ENCODE results near the gene PPM1E.
"Not testable (repeated sequence)": the region's sequence is repeated elsewhere in the genome, so short reads cannot be mapped to it uniquely, and the experiment has no call there.

The PPM1E gene

GRCh38 chr17:58840820-58841612 lies 85.4 kb downstream of the PPM1E start:
- no peak for DNase-seq (ENCODE audit: low read depth, low spot score)

- DNase-seq (ENCODE audit: low read depth, low spot score), result not testable (repeated sequence)
Measured at GRCh38 chr17:58846413-58846812, 90.8 kb downstream of the PPM1E start.

GRCh38 chr17:58850106-58850505 lies 94.5 kb downstream of the PPM1E start:
- DNase-seq (ENCODE audit: low read depth, low spot score), result not testable (repeated sequence)

- DNase-seq (ENCODE audit: low read depth, low spot score), result no peak
Measured at GRCh38 chr17:58865301-58865700, 109.6 kb downstream of the PPM1E start.

DNA sequence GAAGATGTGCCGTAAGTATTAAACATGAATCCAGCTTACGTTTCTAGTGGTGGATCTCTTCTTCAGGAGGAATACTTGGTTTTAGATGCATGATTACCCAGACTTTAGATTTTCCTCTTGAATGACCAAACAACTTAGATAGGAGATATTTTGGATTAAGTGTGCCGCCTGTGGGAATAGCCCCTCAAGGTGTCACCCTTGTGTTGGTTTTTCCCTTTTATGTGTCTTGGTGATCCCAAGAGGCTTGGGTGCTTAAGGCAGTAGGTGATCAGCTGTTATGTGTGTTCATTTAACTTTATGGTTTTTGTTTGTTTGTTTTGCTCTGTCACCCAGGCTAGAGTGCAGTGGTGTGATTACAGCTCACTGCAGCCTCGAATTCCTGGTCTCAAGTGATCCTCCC lies 115.1 kb downstream of the PPM1E start:
- no peak for DNase-seq (ENCODE audit: low read depth, low spot score)

GRCh38 chr17:58873926-58874325 lies 118.3 kb downstream of the PPM1E start:
- DNase-seq (ENCODE audit: low read depth, low spot score), result no peak

GRCh38 chr17:58875261-58875660 lies 119.6 kb downstream of the PPM1E start:
- DNase-seq (ENCODE audit: low read depth, low spot score), result no peak

DNA sequence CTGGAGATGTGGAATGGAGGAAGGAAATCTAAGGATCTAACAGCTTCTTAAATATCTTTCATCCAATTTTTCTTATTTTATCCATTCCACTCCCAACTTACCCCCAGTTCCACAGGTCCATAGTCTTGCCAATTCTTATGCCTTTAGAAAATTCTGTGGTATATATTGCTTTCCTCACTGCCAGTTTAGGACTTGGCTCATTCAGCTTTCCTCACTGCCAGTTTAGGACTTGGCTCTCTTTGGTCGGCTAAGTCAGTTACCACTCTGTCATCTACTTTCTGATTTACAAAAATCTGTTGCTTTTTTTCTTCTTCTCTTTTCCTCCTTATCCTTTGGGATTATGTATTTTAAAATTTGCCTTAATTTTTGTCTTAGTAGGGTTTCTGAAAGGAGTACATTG lies 128.5 kb downstream of the PPM1E start:
- DNase-seq (ENCODE audit: low read depth, low spot score), result no peak

DNA sequence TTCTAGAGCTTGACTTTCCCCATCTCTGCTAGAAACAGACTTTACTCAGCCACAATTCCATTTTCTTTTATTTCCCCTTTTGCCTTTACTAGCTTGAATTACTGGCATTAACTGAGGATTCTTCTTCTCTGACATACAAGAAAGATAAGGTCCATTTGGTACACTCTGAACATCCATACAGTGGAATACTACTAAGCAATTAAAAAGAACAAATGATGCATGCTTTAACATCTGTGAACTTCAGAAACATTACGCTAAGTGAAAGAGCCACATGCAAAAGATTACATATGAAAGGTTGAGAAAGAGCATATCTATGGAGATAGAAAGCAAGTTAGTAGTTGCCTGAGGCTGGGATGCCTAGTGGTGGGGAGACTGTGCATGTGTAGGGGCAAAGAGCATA lies 130.9 kb downstream of the PPM1E start:
- DNase-seq (ENCODE audit: low read depth, low spot score), result no peak

DNA sequence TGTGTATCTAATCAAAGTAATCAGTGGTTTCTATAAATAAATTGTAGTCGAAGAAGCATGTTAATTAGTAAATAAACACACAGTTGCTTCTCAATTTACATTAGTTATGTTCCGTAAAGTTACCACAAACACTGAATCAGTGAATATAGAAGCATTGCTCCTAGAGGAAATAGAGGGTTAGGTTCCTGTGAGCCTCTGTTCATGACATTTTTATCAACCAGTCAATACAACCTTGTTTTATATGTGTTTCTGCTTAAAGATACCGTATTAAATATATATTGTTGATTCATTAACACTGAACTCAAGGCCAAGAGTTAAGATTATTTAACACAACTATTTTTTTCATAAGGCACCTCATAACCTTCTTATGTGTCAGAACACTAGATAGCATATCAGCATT lies 134.3 kb downstream of the PPM1E start:
- no peak for DNase-seq (ENCODE audit: low read depth, low spot score)

DNA sequence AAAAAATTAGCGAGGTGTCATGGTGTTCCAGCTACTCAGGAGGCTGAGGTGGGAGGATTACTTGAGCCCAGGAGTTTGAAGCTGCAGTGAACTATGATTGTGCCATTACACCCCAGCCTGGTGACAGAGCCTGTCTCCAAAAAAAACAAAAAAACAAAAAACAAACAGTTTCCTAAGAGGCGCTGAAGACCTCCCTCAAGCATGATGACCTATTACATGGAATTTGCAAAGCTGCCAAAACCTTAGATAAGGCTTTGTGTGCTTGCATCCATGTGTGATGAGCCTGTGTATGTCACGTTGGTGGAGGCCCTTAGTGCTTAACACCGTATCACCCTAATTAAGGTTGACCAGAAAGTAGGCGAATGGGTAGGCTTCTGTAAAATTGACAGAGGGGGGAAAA lies 143.5 kb downstream of the PPM1E start:
- no peak for DNase-seq (ENCODE audit: low read depth, low spot score)

- no peak for DNase-seq (ENCODE audit: low read depth, low spot score)
Measured at GRCh38 chr17:58902322-58902721, 146.7 kb downstream of the PPM1E start.

DNA sequence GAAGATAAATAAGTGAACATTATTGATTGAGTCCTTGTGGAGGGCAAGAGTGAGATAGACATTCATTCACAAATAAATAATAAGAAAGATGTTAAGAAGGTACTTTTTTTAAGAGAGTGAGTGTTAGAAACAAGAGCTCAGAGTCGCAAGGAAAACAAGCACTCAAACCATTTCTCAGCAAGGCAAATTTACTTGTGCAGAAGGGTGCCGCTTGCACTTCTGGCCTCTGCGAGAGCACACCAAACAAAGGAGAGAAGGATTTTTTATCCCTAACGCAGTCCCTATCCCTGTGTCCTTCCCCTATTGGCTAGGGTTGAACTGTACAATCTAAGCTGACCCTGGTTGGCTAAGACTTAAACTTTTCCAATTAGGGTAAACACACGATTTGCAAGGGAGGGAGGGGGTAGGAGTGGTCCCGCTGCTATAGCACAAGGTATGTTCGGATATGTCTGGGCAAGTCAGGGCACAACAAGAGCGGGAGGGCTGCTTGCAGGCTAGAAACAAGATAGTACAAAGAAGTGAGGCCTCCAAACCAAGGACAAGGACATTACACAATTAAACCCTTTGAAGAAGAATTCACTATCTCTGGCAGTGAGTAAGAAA lies 156.2 kb downstream of the PPM1E start:
- no peak for DNase-seq (ENCODE audit: low read depth, low spot score)

GRCh38 chr17:58913552-58913951 lies 157.9 kb downstream of the PPM1E start:
- no peak for DNase-seq (ENCODE audit: low read depth, low spot score)

GRCh38 chr17:58913971-58914769 lies 158.5 kb downstream of the PPM1E start:
- DNase-seq (ENCODE audit: low read depth, low spot score), result no peak

DNA sequence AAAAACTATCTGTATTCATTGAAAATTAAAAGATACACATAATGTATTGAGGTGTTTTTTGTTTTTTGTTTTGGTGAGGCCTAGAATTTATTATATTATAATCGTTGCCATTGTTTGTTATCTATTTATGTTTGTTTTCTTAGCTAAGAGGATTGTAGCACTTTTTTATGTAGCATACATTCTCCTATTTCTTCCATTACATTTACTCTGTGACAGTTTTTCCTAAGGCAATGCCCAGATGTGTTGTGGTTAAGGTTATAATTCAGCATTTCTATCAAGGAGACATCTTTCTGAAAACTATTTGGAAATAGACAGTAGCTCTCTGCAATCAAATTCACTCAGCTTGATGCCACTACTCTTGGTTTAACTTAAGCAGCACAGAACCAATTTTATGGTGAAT lies 161.6 kb downstream of the PPM1E start:
- no peak for DNase-seq (ENCODE audit: low read depth, low spot score)

GRCh38 chr17:58918072-58918471 lies 162.4 kb downstream of the PPM1E start:
- no peak for DNase-seq (ENCODE audit: low read depth, low spot score)

DNA sequence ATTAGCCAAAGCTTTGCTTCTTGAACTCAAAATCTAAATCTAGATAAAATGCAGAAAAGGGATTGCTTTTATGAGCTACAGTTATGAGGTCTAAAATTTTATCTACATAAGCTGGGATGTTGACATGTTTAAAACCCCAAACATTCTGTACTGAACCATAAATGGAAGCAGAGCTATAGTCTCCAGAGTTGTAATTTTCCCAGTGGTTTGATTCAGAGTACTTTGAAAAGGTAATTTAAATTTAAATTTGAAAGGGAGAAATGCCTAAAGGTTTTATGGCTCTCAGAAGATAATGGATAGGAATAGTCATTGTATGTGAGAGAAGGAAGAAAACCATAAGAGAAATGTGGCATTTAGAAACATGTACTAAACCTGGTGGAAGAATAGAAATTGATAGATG lies 163.2 kb downstream of the PPM1E start:
- DNase-seq (ENCODE audit: low read depth, low spot score), result no peak

GRCh38 chr17:58920773-58921172 lies 165.1 kb downstream of the PPM1E start:
- no peak for DNase-seq (ENCODE audit: low read depth, low spot score)

- no peak for DNase-seq (ENCODE audit: low read depth, low spot score)
Measured at GRCh38 chr17:58932956-58933355, 177.3 kb downstream of the PPM1E start.

- DNase-seq (ENCODE audit: low read depth, low spot score), result no peak
Measured at GRCh38 chr17:58936295-58936694, 180.6 kb downstream of the PPM1E start.

GRCh38 chr17:58944166-58944565 lies 188.5 kb downstream of the PPM1E start:
- DNase-seq (ENCODE audit: low read depth, low spot score), result no peak

DNA sequence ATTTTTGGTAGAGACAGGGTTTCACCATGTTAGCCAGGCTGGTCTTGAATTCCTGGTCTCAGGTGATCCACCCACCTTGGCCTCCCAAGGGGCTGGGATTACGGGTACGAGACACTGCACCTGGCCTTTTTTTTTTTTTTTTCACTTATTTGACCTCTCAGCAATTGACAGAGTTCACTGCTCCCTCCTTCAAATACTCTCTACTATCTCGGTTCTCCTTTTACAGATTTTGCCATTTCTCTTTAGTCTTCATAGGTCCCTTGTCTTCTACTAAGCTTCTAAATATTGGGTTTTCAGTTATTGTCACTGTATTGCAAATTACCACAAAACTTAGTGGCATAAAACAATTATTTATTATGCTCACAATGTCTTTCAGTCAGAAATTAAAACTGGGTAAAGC lies 191.8 kb downstream of the PPM1E start:
- no peak for DNase-seq (ENCODE audit: low read depth, low spot score)

Data from activated CD4-positive, CD25-positive, alpha-beta regulatory T cell treated with anti-CD3 and anti-CD28 coated beads, Interleukin-2, amount 50 U/mL, for 16 hours (primary cell).